ENCODE measurements around the gene ITPR2. TPM values are rescaled to one million over a fixed set of nuclear protein-coding genes. Genes with fewer than 3 reads are reported as not detected.

Gene ITPR2
- total and polyA plus RNA-seq, 2 of the 8 experiments (the other 6 are each of a cell fraction or from before 2014, with no cell fraction given), result 4.1 to 48.3 TPM

DNA sequence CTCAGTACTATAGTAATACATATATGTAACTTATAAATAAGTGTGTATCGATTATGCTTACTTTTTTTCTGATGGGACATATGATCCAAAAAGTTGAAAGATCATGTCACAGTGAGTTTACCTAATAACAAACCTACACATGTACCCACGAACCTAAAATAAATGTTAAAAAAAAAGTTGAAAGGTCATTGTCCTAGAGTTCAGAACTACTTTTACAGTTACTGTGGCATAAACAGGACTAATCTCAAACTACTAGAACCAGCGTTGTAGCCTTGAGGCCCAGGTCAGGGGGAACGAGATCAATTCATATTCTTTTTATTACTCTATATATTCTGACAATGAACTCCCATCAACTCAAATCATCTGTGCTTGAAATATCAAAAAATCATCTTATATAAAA is 81.8 kb downstream of the ITPR2 start:
- FAIRE-seq (no peak), DNase-seq (ENCODE audit: low read depth in 1 of 2, low spot score in 2 of 2) (no peak)
- H4K91ac ChIP-seq (replicated peaks; ENCODE audit: insufficient read length, low read length), result no peak overlapping the region
- no peak overlapping the region for H3K23ac ChIP-seq (ENCODE audit: insufficient read length)
- no peak overlapping the region for H2AFZ ChIP-seq (ENCODE audit: low read length)
- H2BK12ac ChIP-seq (ENCODE audit: low read depth, low read length), result no peak overlapping the region
- H3K18ac ChIP-seq (ENCODE audit: extremely low read depth, low read length), result no peak overlapping the region
- no peak overlapping the region for H3K9ac ChIP-seq (replicated peaks in 1 of 4; ENCODE audit: extremely low read depth in 1 of 4, low read depth in 3 of 4, low read length in 3 of 4)
- CTCF ChIA-PET (ENCODE audit: partially characterized antibody), result interaction anchor here (1.1 kb wide), 1 partner anchor 23 kb away, joined by 3 read pairs; no protein-coding TSS in a partner anchor
- H3K27me3 ChIP-seq (replicated peaks in 1 of 4; ENCODE audit: control insufficient read depth in 3 of 4, extremely low read depth in 1 of 4, insufficient read depth in 3 of 4, low read length in 3 of 4), result no peaks in the 10 kb centered on the region
- H2BK15ac ChIP-seq (ENCODE audit: low read length), result no peak overlapping the region
- no peak overlapping the region for H3K14ac ChIP-seq (ENCODE audit: insufficient read length)
- H3K27ac ChIP-seq (ENCODE audit: low read depth, low read length), result no peak overlapping the region
- 0 out of 2 replicates have a peak, but pooled peaks cover 4% of the 10 kb centered on the region for H3K79me1 ChIP-seq (ENCODE audit: low read depth, low read length)
- WGBS, 2 experiments (ENCODE audit: extremely low coverage in 1 of 2, insufficient coverage in 1 of 2, insufficient read length in 1 of 2, insufficient replicate concordance in 2 of 2, low coverage in 1 of 2, low lambda C conversion rate in 2 of 2, missing lambda C conversion rate in 1 of 2), result 88% methylated on average over 4 of the region's 4 CpGs; no CpG with 5 or more reads in 1 of the 2 experiments
- no peak overlapping the region for H3K4me3 ChIP-seq (ENCODE audit: extremely low read depth in 1 of 4, insufficient read depth in 2 of 4, low read depth in 3 of 4, low read length in 4 of 4)
- POLR2A ChIA-PET (ENCODE audit: partially characterized antibody), result no interaction called here
- peaks cover 0 to 8% (median 2%) of the 10 kb centered on the region in 4 experiments; a peak in 4 of 7 replicates for H3K4me1 ChIP-seq (replicated peaks in 1 of 4; ENCODE audit: control insufficient read depth in 3 of 4, insufficient read depth in 4 of 4, low read length in 3 of 4)
- H4K20me1 ChIP-seq (replicated peaks in 1 of 2; ENCODE audit: control insufficient read depth in 1 of 2, insufficient read depth in 2 of 2, low read length in 2 of 2), result no peaks in the 10 kb centered on the region
- peaks cover 6 to 16% of the 10 kb centered on the region in 2 experiments; a peak in 2 of 4 replicates for H3K9me3 ChIP-seq (ENCODE audit: insufficient read depth in 2 of 2, low read depth in 1 of 2, low read length in 1 of 2)
- no peaks in the 10 kb centered on the region for H3K23me2 ChIP-seq (ENCODE audit: low read depth, low read length)
- no peak overlapping the region for H4K5ac ChIP-seq (ENCODE audit: insufficient read length, low read depth, low read length)
- H2BK5ac ChIP-seq (ENCODE audit: low read depth, low read length), result no peak overlapping the region
- no peaks in the 10 kb centered on the region; a peak in 2 of 8 replicates for H3K36me3 ChIP-seq (ENCODE audit: control insufficient read depth in 2 of 4, insufficient read depth in 4 of 4, low read length in 3 of 4)
- H2BK20ac ChIP-seq (ENCODE audit: low read length), result no peak overlapping the region
- H3K4me2 ChIP-seq (ENCODE audit: insufficient read depth in 1 of 2, low read depth in 2 of 2, low read length in 2 of 2), result no peak overlapping the region
- no peak overlapping the region for H2BK120ac ChIP-seq (replicated peaks; ENCODE audit: low read depth, low read length)
- no peak overlapping the region for H3K4ac ChIP-seq (replicated peaks; ENCODE audit: insufficient read length, low read depth, low read length)
- no peak overlapping the region for H2AK5ac ChIP-seq (ENCODE audit: low read depth, low read length)
- no peak overlapping the region for H3K56ac ChIP-seq (replicated peaks; ENCODE audit: insufficient read length, low read depth, low read length)
- no peak overlapping the region for H4K8ac ChIP-seq (ENCODE audit: extremely low read depth, insufficient read depth, low read length)
- H3K79me2 ChIP-seq (ENCODE audit: control insufficient read depth in 1 of 2, insufficient read depth in 2 of 2, low read length in 2 of 2), result no peaks in the 10 kb centered on the region
- TF ChIP-seq BACH1 (IDR thresholded peaks at IDR 0.05; ENCODE audit: low read length), result no peak
- no peak for TF ChIP-seq RNF2 (IDR thresholded peaks at IDR 0.05; ENCODE audit: borderline replicate concordance, low read depth, low read length, missing control alignments, poor library complexity, severe bottlenecking)
- no peak for TF ChIP-seq POLR2A (IDR thresholded peaks at IDR 0.05; ENCODE audit: control extremely low read depth in 1 of 2, low read depth in 2 of 2, low read length in 2 of 2)
- no peak for TF ChIP-seq POLR2AphosphoS5 (IDR thresholded peaks at IDR 0.05; ENCODE audit: low read depth, low read length)
- no peak for TF ChIP-seq SRF (IDR thresholded peaks at IDR 0.05; ENCODE audit: low read depth, low read length)
- TF ChIP-seq, protein P1, sequence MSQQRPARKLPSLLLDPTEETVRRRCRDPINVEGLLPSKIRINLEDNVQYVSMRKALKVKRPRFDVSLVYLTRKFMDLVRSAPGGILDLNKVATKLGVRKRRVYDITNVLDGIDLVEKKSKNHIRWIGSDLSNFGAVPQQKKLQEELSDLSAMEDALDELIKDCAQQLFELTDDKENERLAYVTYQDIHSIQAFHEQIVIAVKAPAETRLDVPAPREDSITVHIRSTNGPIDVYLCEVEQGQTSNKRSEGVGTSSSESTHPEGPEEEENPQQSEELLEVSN (IDR thresholded peaks at IDR 0.05), result no peak
- TF ChIP-seq SUZ12 (IDR thresholded peaks at IDR 0.05; ENCODE audit: low read length), result no peak
- no peak for TF ChIP-seq TAF1 (IDR thresholded peaks at IDR 0.05; ENCODE audit: low read depth, low read length)
- TF ChIP-seq, protein P2, sequence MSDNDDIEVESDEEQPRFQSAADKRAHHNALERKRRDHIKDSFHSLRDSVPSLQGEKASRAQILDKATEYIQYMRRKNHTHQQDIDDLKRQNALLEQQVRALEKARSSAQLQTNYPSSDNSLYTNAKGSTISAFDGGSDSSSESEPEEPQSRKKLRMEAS (IDR thresholded peaks at IDR 0.05), result no peak
- TF ChIP-seq KDM1A (IDR thresholded peaks at IDR 0.05; ENCODE audit: borderline replicate concordance, low read length), result no peak
- no peak for TF ChIP-seq EP300 (IDR thresholded peaks at IDR 0.05; ENCODE audit: borderline replicate concordance in 1 of 2, low read depth in 2 of 2, low read length in 2 of 2)
